Stimulated activated CD8-positive, alpha-beta memory T cell treated with anti-CD3 and anti-CD28 coated beads, Interleukin-2, amount 100 ng/mL, for 48 hours (primary cell): ENCODE results near the gene SLAIN2.

Experiments
- DNase-seq, 2 donors: peaks; one replicate each; pipeline ENCODE4 v3.0.0-alpha.2; 2020; ENCODE audit warnings: low read depth in 2 of 2

Gene SLAIN2

GRCh38 chr4:48334236-48334635 is 7.1 kb upstream of the SLAIN2 start:
- DNase-seq, result no peak

- no peak for DNase-seq
Observed at GRCh38 chr4:48334900-48335384, 6.4 kb upstream of the SLAIN2 start.

GRCh38 chr4:48336146-48336870 is 5.0 kb upstream of the SLAIN2 start:
- DNase-seq, result no peak

- DNase-seq, result no peak
Observed at GRCh38 chr4:48337731-48338130, 3.6 kb upstream of the SLAIN2 start.

- DNase-seq, result no peak
Observed at GRCh38 chr4:48339642-48340041, 1.7 kb upstream of the SLAIN2 start.

GRCh38 chr4:48340276-48340964 is 909 bp upstream of the SLAIN2 start:
- no peak for DNase-seq

GRCh38 chr4:48341776-48342605 is 662 bp downstream of the SLAIN2 start:
- peak; percentile 26 to 30 for DNase-seq

GRCh38 chr4:48342606-48342880 is 1.2 kb downstream of the SLAIN2 start:
- DNase-seq, result no peak

- no peak for DNase-seq
Observed at GRCh38 chr4:48343035-48343434, 1.7 kb downstream of the SLAIN2 start.

- no peak for DNase-seq
Observed at GRCh38 chr4:48343551-48343950, 2.2 kb downstream of the SLAIN2 start.

- no peak for DNase-seq
Observed at GRCh38 chr4:48345542-48345941, 4.2 kb downstream of the SLAIN2 start.

GRCh38 chr4:48346594-48346993 is 5.3 kb downstream of the SLAIN2 start:
- no peak for DNase-seq

- no peak for DNase-seq
Observed at GRCh38 chr4:48347282-48347921, 6.1 kb downstream of the SLAIN2 start.

GRCh38 chr4:48350871-48351270 is 9.5 kb downstream of the SLAIN2 start:
- no peak for DNase-seq

GRCh38 chr4:48352793-48353192 is 11.5 kb downstream of the SLAIN2 start:
- DNase-seq, result no peak

GRCh38 chr4:48356355-48356754 is 15.0 kb downstream of the SLAIN2 start:
- no peak for DNase-seq

- no peak for DNase-seq
Observed at GRCh38 chr4:48360285-48361011, 19.1 kb downstream of the SLAIN2 start.

GRCh38 chr4:48361012-48361400 is 19.7 kb downstream of the SLAIN2 start:
- no peak for DNase-seq

- no peak for DNase-seq
Observed at GRCh38 chr4:48366611-48367010, 25.3 kb downstream of the SLAIN2 start.

GRCh38 chr4:48367016-48367415 is 25.7 kb downstream of the SLAIN2 start:
- no peak for DNase-seq

GRCh38 chr4:48368389-48368788 is 27.1 kb downstream of the SLAIN2 start:
- DNase-seq, result no peak

- no peak for DNase-seq
Observed at GRCh38 chr4:48369248-48369647, 27.9 kb downstream of the SLAIN2 start.
